ENCODE results near the gene INSYN2B.

Gene INSYN2B

DNA sequence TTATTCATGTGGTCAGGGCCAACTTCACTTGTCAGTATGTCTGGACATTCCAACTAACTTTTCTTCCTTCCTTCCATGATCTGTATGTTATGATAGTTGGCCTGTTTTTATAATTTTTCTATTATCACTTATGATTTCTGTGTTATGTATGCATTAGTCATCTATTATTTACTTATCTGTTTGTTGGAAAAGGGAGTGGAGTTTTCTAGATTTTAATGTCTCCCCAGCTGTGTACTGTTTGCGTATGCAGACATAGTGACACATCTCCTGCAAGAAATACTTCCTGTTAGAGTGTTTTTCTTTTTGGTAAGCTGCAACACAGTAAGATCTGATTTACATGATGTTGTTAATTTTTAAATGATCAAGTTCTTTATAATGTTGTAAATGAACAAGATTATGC lies 8.7 kb upstream of the INSYN2B start:
- TF ChIP-seq, protein P1, sequence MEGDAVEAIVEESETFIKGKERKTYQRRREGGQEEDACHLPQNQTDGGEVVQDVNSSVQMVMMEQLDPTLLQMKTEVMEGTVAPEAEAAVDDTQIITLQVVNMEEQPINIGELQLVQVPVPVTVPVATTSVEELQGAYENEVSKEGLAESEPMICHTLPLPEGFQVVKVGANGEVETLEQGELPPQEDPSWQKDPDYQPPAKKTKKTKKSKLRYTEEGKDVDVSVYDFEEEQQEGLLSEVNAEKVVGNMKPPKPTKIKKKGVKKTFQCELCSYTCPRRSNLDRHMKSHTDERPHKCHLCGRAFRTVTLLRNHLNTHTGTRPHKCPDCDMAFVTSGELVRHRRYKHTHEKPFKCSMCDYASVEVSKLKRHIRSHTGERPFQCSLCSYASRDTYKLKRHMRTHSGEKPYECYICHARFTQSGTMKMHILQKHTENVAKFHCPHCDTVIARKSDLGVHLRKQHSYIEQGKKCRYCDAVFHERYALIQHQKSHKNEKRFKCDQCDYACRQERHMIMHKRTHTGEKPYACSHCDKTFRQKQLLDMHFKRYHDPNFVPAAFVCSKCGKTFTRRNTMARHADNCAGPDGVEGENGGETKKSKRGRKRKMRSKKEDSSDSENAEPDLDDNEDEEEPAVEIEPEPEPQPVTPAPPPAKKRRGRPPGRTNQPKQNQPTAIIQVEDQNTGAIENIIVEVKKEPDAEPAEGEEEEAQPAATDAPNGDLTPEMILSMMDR (IDR thresholded peaks at IDR 0.05; ENCODE audit: insufficient read depth, low read length, poor library complexity, severe bottlenecking), result no peak
- no peak for TF ChIP-seq EZH2phosphoT487 (conservative IDR thresholded peaks at IDR 0.05; ENCODE audit: low read length)
- Histone ChIP-seq H2AFZ (ENCODE audit: low read depth, low read length, severe bottlenecking) (no peak overlapping the region), H3K27me3 (ENCODE audit: low read length) (no peaks in the 10 kb centered on the region), H3K9me3 (ENCODE audit: insufficient read depth, low read length) (no peaks in the 10 kb centered on the region), H3F3A (ENCODE audit: insufficient read depth) (no peaks in the 10 kb centered on the region), H3K79me2 (ENCODE audit: insufficient read depth, low read length) (no peaks in the 10 kb centered on the region), H3K4me3 (ENCODE audit: insufficient read depth, low read length, poor library complexity, severe bottlenecking) (no peak overlapping the region), H4K20me1 (ENCODE audit: low read depth, low read length) (no peaks in the 10 kb centered on the region), H3K36me3 (ENCODE audit: low read length) (peaks cover 13% of the 10 kb centered on the region; the same call in 1 of the 2 replicates), H3K4me2 (ENCODE audit: low read depth, low read length, poor library complexity, severe bottlenecking) (no peak overlapping the region), H3K27ac (ENCODE audit: low read depth, low read length) (no peak overlapping the region), H3K9ac (ENCODE audit: low read length) (no peak overlapping the region), H3K9me2 (replicated peaks; ENCODE audit: insufficient read depth, low read length) (no peaks in the 10 kb centered on the region)

DNA sequence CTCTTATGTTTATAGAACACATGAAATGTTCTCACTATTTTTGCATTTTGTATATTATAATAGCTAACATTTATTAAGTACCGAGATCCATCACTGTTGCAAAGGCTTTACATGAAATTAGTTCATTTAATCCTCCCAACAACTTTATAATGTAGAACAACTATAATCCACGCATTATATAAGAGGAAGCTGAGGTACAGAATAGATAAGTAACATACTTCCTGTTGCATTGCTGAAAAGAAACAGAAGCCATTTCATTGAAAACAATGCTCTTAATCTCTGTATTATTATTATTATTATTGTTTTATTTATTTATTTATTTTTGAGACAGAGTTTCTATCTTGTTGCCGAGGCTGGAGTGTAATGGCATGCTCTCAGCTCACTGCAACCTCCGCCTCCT lies 7.9 kb upstream of the INSYN2B start:
- Histone ChIP-seq H3K27me3 (ENCODE audit: low read length) (no peaks in the 10 kb centered on the region), H3K4me2 (ENCODE audit: low read depth, low read length, poor library complexity, severe bottlenecking) (no peak overlapping the region), H3K9me3 (ENCODE audit: insufficient read depth, low read length) (no peaks in the 10 kb centered on the region), H2AFZ (ENCODE audit: low read depth, low read length, severe bottlenecking) (no peak overlapping the region), H3K4me3 (ENCODE audit: insufficient read depth, low read length, poor library complexity, severe bottlenecking) (no peak overlapping the region), H3K9ac (ENCODE audit: low read length) (no peak overlapping the region), H3K9me2 (replicated peaks; ENCODE audit: insufficient read depth, low read length) (no peaks in the 10 kb centered on the region), H4K20me1 (ENCODE audit: low read depth, low read length) (no peaks in the 10 kb centered on the region), H3K27ac (ENCODE audit: low read depth, low read length) (no peak overlapping the region), H3F3A (ENCODE audit: insufficient read depth) (no peaks in the 10 kb centered on the region), H3K79me2 (ENCODE audit: insufficient read depth, low read length) (no peaks in the 10 kb centered on the region), H3K36me3 (ENCODE audit: low read length) (peaks cover 13% of the 10 kb centered on the region; the same call in 1 of the 2 replicates)
- TF ChIP-seq, protein P1 (IDR thresholded peaks at IDR 0.05; ENCODE audit: insufficient read depth, low read length, poor library complexity, severe bottlenecking), result no peak
- TF ChIP-seq EZH2phosphoT487 (conservative IDR thresholded peaks at IDR 0.05; ENCODE audit: low read length), result no peak

DNA sequence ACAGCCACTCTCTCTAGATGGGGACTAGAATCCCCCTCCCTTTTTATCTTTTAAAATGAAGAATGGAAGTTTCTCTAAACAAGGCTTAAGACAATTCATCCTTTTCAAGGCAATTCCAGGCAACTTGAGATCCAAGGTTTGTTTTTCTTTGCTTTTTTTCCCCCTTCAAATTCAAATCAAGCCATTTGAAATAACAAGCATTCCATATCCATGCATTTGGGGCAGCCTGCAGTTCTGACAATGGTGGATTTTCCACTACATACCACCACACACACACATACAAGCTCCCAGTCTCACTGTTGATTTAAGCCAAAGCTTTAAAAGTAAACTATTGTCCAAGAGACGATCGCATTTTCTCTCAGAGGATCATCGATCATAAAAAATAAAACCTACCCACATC lies 424 bp downstream of the INSYN2B start:
- H3K9ac ChIP-seq (ENCODE audit: low read length), result no peak overlapping the region

DNA sequence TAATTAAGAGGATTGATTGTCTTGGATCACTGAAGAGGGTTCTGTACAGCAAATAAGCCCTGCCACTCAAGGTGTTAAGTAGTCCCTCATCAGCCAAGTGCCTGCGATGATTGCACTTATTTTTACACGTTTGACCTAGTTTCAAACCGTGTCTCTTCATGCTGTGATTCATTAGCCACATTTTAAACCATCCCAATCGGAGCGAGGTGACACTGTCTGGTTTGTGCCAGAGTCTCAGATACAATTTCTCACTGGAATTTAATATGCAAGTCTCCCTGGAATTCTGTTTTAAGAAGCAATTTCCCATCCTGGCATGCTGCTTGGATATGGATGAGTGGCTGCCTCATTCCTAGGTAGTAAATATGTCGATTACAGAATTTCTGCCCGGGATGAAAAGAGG lies 1.6 kb downstream of the INSYN2B start:
- Histone ChIP-seq H3K9me3 (ENCODE audit: insufficient read depth, low read length) (no peaks in the 10 kb centered on the region), H3K79me2 (ENCODE audit: insufficient read depth, low read length) (no peaks in the 10 kb centered on the region), H3K9me2 (replicated peaks; ENCODE audit: insufficient read depth, low read length) (no peaks in the 10 kb centered on the region), H3F3A (ENCODE audit: insufficient read depth) (no peaks in the 10 kb centered on the region), H3K9ac (ENCODE audit: low read length) (no peak overlapping the region), H3K4me2 (ENCODE audit: low read depth, low read length, poor library complexity, severe bottlenecking) (no peak overlapping the region), H2AFZ (ENCODE audit: low read depth, low read length, severe bottlenecking) (no peak overlapping the region), H3K27ac (ENCODE audit: low read depth, low read length) (no peak overlapping the region), H3K4me3 (ENCODE audit: insufficient read depth, low read length, poor library complexity, severe bottlenecking) (no peak overlapping the region), H4K20me1 (ENCODE audit: low read depth, low read length) (no peaks in the 10 kb centered on the region), H3K27me3 (ENCODE audit: low read length) (no peaks in the 10 kb centered on the region), H3K36me3 (ENCODE audit: low read length) (no peaks in the 10 kb centered on the region)
- TF ChIP-seq, protein P1 (IDR thresholded peaks at IDR 0.05; ENCODE audit: insufficient read depth, low read length, poor library complexity, severe bottlenecking), result no peak
- no peak for TF ChIP-seq EZH2phosphoT487 (conservative IDR thresholded peaks at IDR 0.05; ENCODE audit: low read length)

More for the DNA sequence above, 424 bp downstream of the INSYN2B start:
- no peaks in the 10 kb centered on the region for H3K36me3 ChIP-seq (ENCODE audit: low read length)
- no peak for TF ChIP-seq EZH2phosphoT487 (conservative IDR thresholded peaks at IDR 0.05; ENCODE audit: low read length)
- H3K4me3 ChIP-seq (ENCODE audit: insufficient read depth, low read length, poor library complexity, severe bottlenecking), result no peak overlapping the region
- no peaks in the 10 kb centered on the region for H3K79me2 ChIP-seq (ENCODE audit: insufficient read depth, low read length)
- H3K27me3 ChIP-seq (ENCODE audit: low read length), result no peaks in the 10 kb centered on the region
- H3K4me2 ChIP-seq (ENCODE audit: low read depth, low read length, poor library complexity, severe bottlenecking), result no peak overlapping the region
- H2AFZ ChIP-seq (ENCODE audit: low read depth, low read length, severe bottlenecking), result no peak overlapping the region
- H4K20me1 ChIP-seq (ENCODE audit: low read depth, low read length), result no peaks in the 10 kb centered on the region
- no peaks in the 10 kb centered on the region for H3F3A ChIP-seq (ENCODE audit: insufficient read depth)
- no peaks in the 10 kb centered on the region for H3K9me3 ChIP-seq (ENCODE audit: insufficient read depth, low read length)
- H3K27ac ChIP-seq (ENCODE audit: low read depth, low read length), result no peak overlapping the region
- H3K9me2 ChIP-seq (replicated peaks; ENCODE audit: insufficient read depth, low read length), result no peaks in the 10 kb centered on the region
